Activated T-cell treated with anti-CD3 and anti-CD28 coated beads, Interleukin-2, amount 50 U/mL, for 4 hours (primary cell): Measurements from ENCODE around the gene NPR2. TPM values are rescaled to one million over a fixed set of nuclear protein-coding genes. Genes with fewer than 3 reads are reported as not detected.
A peak's percentile ranks its signal among the peaks of the same experiment; 100 is the strongest.

Experiments used
- ATAC-seq, 2 donors: fragments of 200-7000 bp; cut with Tn5 transposase; one replicate each; pipeline ENCODE4 v1.10.0; 2021
- DNase-seq: peaks from one replicate; pipeline ENCODE4 v3.0.0-alpha.2; 2020
- H3K27me3 Mint-ChIP-seq: one replicate; pipeline ENCODE4 v1.8.0; 2021; ENCODE audit warnings: low read depth, mixed read lengths
- H3K36me3 Mint-ChIP-seq: one replicate; pipeline ENCODE4 v1.8.0; 2022; ENCODE audit warnings: mixed read lengths; ENCODE audit not compliant: insufficient read depth
- H3K4me1 Mint-ChIP-seq: one replicate; pipeline ENCODE4 v1.8.0; 2021; ENCODE audit warnings: low read depth, mixed read lengths
- H3K4me3 Mint-ChIP-seq: one replicate; pipeline ENCODE4 v1.8.0; 2021; ENCODE audit warnings: mild to moderate bottlenecking, moderate library complexity, mixed read lengths
- H3K9me3 Mint-ChIP-seq: one replicate; pipeline ENCODE4 v1.8.0; 2021; ENCODE audit warnings: mixed read lengths
- total RNA-seq, 3 donors: library from RNA; stranded (reverse); gene quantifications; one replicate each; pipeline ENCODE4 v1.2.1, GENCODE V29; 2021

The NPR2 gene
- total RNA-seq, 3 donors from 2014 or later: 4.4 to 5.3 (median 5.2) TPM

DNA sequence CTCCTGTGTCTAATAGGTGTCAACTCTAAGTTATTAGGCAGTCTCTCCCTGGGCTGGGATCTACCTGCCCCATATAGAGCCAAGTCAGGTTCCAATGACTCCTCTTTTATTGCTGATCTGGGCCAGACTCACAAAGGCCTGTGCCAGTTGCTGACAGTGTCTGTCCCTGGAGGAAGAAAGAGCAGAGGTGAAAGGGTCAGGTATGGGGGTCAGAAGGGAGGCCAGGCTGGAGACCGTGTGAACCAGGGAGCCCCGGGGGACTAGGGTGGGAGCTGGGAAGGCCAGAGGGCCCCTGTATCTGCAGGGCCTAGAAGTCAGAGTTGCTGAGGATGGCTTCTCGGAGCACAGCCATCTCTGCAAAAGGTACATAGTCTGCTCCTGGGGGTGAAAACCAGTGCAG lies 26.9 kb downstream of the NPR2 start:
- no peak overlapping the region for H3K4me3 Mint-ChIP-seq

DNA sequence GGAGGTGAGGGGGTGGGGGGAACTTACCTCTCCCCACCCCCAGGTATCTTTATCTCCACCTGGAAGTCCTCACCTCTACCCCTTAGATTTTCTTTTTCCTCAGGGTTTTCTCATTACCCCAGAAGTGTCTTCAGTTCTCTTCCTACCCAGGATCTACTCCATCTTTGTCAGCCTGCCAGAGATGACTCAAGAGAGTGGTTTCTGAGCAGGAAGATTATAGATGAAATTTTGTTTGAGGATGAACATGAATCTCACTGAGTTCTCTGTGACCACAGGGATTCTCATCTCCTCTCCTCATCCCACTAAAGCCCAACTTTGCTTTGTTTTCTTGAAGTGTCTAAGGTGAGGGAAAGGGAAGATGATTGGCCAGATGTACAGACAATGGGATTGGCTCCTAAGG lies 28.7 kb downstream of the NPR2 start:
- no peak for ATAC-seq
- no peaks in the 10 kb centered on the region for H3K9me3 Mint-ChIP-seq
- no peaks in the 10 kb centered on the region for H3K36me3 Mint-ChIP-seq
- H3K4me1 Mint-ChIP-seq: peaks cover 4% of the 10 kb centered on the region
- H3K27me3 Mint-ChIP-seq: peaks cover 2% of the 10 kb centered on the region
- H3K4me3 Mint-ChIP-seq: no peak overlapping the region
- DNase-seq: no peak

More for the DNA sequence above, 26.9 kb downstream of the NPR2 start:
- no peaks in the 10 kb centered on the region for H3K9me3 Mint-ChIP-seq
- H3K36me3 Mint-ChIP-seq: no peaks in the 10 kb centered on the region
- no peak for DNase-seq
- H3K4me1 Mint-ChIP-seq: peaks cover 14% of the 10 kb centered on the region
- peaks cover 2% of the 10 kb centered on the region for H3K27me3 Mint-ChIP-seq
- ATAC-seq: no peak

DNA sequence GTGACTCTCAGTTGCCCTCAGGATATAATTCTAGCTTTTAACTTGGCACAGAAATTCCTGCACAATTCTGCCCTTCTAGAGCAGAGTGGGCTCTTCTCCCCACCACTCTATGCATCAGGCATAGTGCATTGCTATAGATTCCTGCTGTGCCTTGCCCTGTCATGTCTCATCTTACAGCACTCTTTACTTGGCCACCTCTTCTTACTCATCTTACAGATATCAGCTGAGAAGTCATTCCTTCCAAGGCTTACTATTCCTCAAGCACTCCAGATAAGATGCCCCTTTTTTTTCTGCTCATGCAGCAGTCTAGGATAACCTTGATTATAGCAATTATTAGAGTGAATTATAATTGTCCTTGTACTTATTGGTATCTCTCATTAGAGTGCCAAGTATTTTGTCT lies 31.5 kb downstream of the NPR2 start:
- no peak for DNase-seq
- no peaks in the 10 kb centered on the region for H3K9me3 Mint-ChIP-seq

DNA sequence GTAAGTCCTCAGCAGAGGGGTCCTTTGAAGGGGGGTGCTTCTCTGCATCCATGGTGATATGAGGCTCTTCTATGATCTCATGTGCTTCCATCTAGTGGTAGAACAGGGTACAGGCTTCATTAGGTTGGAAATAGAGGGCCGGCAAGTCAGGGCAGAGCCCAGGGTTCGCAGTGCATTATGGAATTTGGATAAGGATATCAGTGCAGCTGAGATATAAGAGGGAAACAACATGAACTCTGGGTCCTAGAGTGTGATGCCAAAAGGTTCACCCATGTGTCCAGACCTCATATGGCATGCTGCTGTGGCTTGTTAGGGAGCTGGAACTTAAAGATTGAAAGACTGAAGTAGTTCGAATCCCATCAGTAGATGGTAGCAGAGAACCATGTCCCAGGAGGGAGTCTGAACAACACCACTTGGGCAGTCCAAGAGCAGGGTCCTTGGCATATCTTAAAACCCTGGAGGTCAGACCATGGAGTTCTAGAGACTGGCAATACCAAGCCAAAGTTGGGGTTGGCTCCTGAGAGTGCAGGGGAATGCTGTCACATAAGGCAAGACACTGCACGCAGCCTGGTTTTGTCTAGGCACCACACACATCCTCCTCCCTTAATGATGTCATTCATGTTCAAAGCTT lies 34.8 kb downstream of the NPR2 start:
- no peaks in the 10 kb centered on the region for H3K9me3 Mint-ChIP-seq
- DNase-seq (no peak), ATAC-seq (peak; percentile 34 to 37)
- H3K4me3 Mint-ChIP-seq: no peak overlapping the region
- no peaks in the 10 kb centered on the region for H3K27me3 Mint-ChIP-seq
- H3K4me1 Mint-ChIP-seq: peaks cover 26% of the 10 kb centered on the region
- H3K36me3 Mint-ChIP-seq: no peaks in the 10 kb centered on the region

More for the DNA sequence above, 31.5 kb downstream of the NPR2 start:
- Mint-ChIP-seq H3K36me3 (no peaks in the 10 kb centered on the region), H3K4me1 (peaks cover 5% of the 10 kb centered on the region), H3K4me3 (no peak overlapping the region), H3K27me3 (peaks cover 2% of the 10 kb centered on the region)
- no peak for ATAC-seq

DNA sequence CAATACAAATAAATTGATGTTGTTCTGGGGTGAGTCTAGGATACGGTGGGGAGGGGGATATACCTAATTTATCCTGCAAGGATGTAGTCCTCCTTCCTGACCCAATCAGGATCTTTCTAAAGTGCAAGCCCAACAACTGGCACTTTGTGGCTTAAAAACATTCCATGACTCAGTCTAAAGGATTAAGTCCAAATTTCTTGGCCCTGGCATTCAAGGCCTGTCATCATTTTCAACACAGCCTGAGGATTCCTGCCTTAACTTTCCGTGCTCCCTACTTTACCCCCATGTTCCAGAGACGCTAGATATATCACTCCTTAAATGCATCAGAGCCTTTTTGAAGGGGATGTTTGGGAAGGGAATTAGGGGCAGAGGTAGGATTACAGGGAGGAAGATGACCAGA lies 36.1 kb downstream of the NPR2 start:
- Mint-ChIP-seq H3K4me1 (peaks cover 28% of the 10 kb centered on the region), H3K9me3 (no peaks in the 10 kb centered on the region), H3K27me3 (no peaks in the 10 kb centered on the region), H3K36me3 (no peaks in the 10 kb centered on the region), H3K4me3 (peak overlapping the region; percentile 97)
- ATAC-seq (no peak), DNase-seq (no peak)

DNA sequence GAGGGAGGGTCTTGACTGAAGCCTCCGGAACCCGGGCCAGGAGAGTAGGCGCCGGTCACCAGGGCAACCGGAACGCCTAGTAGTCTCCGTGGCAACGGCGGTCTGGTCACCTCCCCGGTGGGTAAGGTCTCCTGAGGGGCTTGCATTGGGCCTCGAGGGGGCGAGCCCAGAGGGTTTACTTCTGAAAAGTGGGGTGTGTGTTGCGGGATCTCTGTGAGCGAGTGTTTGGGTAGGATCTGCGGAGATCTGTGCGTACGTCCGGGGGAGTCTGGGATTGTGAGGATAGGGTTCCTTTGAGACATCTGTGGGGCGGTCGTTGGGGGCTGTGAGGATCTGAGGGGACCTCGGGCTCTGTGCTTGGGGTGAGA lies 37.3 kb downstream of the NPR2 start, which contains the start of gene FAM221B:
Gene FAM221B (minus strand): TSS at position 17 of the 368 bp plus-strand sequence. CDS start 2,571 bp downstream, outside the sequence.
- Mint-ChIP-seq H3K9me3 (no peaks in the 10 kb centered on the region), H3K36me3 (no peaks in the 10 kb centered on the region), H3K4me3 (peak within 1 kb of the TSS; percentile 97), H3K27me3 (no peaks in the 10 kb centered on the region), H3K4me1 (peaks cover 28% of the 10 kb centered on the region)
- DNase-seq (no peak), ATAC-seq (peak; percentile 6 to 8)

DNA sequence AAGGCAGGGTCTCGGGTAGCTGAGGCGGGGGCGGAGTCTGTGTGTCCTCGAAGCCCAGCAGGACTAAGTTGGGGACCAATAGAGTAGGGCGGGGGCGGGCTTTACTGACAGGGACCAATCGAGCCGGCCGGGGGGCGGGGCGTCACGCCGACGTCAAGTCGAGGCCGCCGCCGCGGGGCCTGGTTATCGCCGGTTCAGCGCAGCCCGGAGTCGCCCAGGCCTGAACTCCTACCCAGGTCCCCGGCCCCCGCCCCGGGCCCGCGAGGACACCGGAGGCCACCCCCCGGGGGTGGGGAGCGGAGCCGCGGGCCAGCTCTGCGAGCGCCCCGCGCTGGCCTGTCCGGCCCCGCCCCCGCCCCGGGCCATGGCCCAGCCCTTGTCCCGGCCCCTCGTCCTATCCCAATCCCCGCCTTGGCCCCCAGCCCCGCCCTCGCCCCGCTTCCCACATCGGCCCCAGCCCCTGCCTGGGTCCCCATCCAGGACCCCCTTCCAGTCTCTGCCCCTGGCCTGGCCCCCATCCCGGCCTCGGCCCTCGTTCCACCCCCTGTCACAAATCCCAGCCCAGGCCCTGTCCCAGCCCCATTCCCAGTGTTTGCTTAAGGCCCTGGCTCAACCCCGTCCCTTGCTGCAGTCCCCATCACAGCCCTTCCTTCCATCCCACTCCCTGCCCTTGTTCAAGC lies 37.8 kb downstream of the NPR2 start, which contains the start of gene TMEM8B:
Gene TMEM8B (plus strand): TSS at position 145 of the 680 bp plus-strand sequence. CDS start 220 bp downstream, at position 365.
- no peaks in the 10 kb centered on the region for H3K9me3 Mint-ChIP-seq
- H3K27me3 Mint-ChIP-seq: no peaks in the 10 kb centered on the region
- H3K36me3 Mint-ChIP-seq: no peaks in the 10 kb centered on the region
- DNase-seq (peak; percentile 94), ATAC-seq (peak; percentile 97 to 98)
- H3K4me1 Mint-ChIP-seq: peaks cover 28% of the 10 kb centered on the region
- H3K4me3 Mint-ChIP-seq: peak within 1 kb of the TSS; percentile 97

DNA sequence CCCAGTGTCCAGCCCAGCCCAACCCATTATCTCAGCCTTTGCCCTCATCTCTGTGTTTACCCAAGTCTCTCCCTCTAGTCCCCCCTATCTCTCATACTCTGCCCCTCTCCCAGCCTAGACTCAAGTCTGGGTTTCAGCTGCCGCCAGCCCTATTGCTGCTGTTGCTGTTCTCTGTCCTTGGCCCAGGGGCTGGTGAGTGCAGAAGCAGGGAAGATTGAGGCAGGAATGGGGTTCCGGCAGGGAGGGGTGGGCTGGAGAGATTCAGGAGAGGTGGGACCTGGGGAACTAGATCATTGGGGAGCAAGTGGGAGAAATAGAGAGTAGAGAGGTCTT lies 38.3 kb downstream of the NPR2 start:
- DNase-seq (no peak), ATAC-seq (no peak)
- peak overlapping the region; percentile 74 for H3K4me3 Mint-ChIP-seq
- H3K4me1 Mint-ChIP-seq: peaks cover 33% of the 10 kb centered on the region
- no peaks in the 10 kb centered on the region for H3K9me3 Mint-ChIP-seq
- H3K36me3 Mint-ChIP-seq: no peaks in the 10 kb centered on the region
- no peaks in the 10 kb centered on the region for H3K27me3 Mint-ChIP-seq

DNA sequence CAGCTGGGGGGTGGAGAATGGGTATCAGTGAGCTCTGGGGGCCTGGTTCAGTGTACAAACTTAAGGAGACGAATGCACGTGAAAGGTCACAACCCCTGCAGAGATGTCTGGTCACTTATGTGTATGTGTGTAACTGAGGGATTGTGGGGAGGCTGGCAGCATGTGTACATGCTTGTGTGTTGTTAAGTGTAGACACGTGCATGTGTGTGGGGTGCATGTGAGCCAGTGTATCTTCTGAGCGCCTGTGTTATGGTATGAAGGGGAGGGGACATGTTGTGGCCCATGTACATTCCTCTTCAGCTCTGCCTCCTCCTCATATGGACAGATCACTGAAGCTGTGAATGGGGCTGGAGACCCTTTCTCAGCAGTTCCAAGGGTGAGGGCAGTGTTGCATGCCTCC lies 39.6 kb downstream of the NPR2 start:
- Mint-ChIP-seq H3K9me3 (no peaks in the 10 kb centered on the region), H3K27me3 (no peaks in the 10 kb centered on the region), H3K4me3 (no peak overlapping the region), H3K4me1 (peaks cover 30% of the 10 kb centered on the region), H3K36me3 (no peaks in the 10 kb centered on the region)
- ATAC-seq (no peak), DNase-seq (no peak)

DNA sequence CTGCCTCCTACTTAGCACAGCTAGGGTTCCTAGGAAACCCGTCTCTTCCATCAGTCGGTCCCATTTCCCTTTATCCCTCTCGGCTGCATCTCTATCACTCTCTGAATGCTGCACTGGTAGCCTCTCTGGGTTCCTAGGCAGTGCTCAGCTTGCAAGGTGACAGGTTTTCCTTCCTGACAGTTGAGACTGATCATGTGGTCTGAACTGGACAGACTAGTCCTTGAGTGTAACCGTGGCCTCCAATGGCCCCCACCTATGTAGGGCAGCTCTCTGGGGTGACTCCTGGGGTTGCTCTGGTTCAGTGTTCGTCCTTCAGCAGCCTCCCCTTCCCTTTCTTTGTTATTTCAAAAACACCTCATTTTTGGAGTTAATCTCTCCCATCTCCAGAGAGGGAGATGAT lies 41.4 kb downstream of the NPR2 start:
- DNase-seq (no peak), ATAC-seq (no peak)
- H3K27me3 Mint-ChIP-seq: no peaks in the 10 kb centered on the region
- H3K36me3 Mint-ChIP-seq: no peaks in the 10 kb centered on the region
- H3K4me1 Mint-ChIP-seq: peaks cover 28% of the 10 kb centered on the region
- no peaks in the 10 kb centered on the region for H3K9me3 Mint-ChIP-seq
- no peak overlapping the region for H3K4me3 Mint-ChIP-seq

DNA sequence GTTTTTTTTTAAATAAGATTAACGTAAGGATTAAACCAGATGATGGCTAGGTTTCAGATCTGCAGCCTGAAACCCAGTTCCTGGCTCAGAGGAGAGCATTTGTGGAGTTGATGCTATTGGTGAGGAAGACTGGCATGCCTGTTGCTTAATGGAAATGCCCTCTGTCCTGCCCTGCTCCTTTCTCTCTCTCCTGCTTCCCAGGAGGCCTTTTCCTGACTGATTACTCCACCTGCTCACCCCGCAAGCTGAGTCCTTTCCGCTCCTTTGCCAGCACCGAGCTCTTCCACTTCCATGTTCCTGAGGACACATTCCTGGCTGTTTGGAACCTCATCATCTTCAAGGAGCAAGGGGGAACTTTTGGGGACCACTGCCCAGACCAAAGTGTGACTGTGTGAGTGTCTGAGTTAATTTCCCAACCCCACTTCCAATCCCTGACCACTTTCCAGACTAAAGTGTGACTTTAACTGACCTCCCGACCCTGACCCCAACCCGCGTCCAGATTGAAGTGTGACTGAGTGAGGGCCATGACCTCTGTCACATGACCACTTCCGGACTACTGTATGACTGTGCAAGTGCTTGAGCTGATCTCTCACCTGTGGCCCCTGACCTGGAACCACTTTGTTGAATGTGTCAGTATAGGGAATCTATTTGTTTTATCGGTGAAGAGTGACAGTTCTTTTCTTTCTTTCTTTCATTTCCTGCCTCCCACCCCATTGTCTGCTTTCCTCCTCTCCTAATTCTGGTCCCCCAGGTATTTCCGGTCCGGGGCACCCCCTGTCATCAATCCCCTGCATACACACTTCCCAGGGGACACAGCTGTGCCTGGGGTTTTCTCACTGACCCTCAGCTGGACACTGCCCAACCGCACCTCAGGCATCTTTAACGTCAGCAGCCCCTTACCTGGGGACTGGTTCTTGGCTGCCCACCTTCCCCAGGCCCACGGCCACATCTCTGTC lies 43.1 kb downstream of the NPR2 start:
- ATAC-seq (no peak), DNase-seq (no peak)
- H3K4me1 Mint-ChIP-seq: peaks cover 19% of the 10 kb centered on the region
- H3K36me3 Mint-ChIP-seq: no peaks in the 10 kb centered on the region
- H3K4me3 Mint-ChIP-seq: no peak overlapping the region
- H3K9me3 Mint-ChIP-seq: no peaks in the 10 kb centered on the region
- no peaks in the 10 kb centered on the region for H3K27me3 Mint-ChIP-seq

DNA sequence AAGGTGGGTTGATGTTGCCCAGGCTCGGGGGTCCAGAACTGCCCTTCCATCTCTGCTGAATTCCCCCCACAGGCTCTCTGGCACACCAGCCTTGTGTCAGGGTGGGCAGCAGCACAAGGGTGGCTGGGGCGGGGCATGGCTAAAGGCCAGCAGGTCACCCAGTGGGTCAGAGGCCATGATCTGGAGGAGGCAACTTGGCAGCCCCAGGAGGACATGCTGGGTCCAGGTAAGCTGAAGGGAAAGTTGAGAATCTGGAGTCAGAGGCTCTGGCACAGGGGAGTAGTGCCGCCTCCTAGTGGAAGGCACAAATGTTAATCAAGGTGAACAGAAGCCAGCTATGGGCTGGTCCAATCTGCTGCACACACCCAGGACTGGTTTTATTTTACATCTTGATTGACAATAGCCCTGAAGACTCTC lies 43.8 kb downstream of the NPR2 start:
- Mint-ChIP-seq H3K27me3 (no peaks in the 10 kb centered on the region), H3K36me3 (no peaks in the 10 kb centered on the region), H3K4me3 (no peak overlapping the region), H3K9me3 (no peaks in the 10 kb centered on the region), H3K4me1 (peaks cover 12% of the 10 kb centered on the region)
- no peak for DNase-seq
- no peak for ATAC-seq

DNA sequence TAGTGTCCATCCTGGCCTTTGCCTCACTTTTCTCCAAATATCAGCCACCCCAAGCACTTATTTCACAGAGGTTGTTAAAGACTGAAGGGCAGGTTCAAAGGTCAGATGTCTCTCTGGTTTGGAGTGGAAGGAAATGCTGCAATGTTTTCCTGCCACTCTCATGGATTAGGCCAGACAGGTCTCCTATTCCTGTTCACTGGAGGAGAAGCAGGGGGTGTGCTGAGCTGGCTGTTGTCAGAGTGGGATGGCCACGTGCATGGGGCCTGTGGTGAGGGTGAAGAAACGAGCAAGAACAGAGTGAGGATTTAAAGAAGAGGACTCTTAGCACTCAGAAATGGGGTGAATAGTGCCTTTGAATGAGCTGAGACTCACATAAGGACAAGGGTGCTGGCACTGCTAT lies 44.4 kb downstream of the NPR2 start:
- DNase-seq (no peak), ATAC-seq (no peak)
- H3K36me3 Mint-ChIP-seq: no peaks in the 10 kb centered on the region
- H3K27me3 Mint-ChIP-seq: no peaks in the 10 kb centered on the region
- no peak overlapping the region for H3K4me3 Mint-ChIP-seq
- peaks cover 9% of the 10 kb centered on the region for H3K4me1 Mint-ChIP-seq
- no peaks in the 10 kb centered on the region for H3K9me3 Mint-ChIP-seq

DNA sequence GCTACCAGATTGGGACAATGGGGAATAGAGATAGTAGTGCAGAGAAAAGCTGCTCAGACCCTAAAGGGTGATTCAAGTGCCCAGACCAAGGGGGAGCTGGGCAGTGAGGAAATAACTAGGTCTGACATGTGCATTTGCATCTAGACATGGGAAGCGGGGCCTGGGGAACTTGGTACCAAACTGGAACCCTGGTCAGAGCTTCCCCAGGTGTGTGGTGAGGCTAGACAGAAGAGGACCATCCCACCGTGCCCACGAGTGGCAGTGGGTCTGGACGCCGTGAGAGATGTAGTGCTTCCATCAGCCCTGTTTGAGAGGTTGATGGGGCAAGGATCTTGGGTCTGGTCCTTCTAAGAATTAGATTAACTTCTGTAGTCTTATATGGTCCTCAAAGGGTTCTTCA lies 45.2 kb downstream of the NPR2 start:
- DNase-seq (no peak), ATAC-seq (no peak)
- H3K27me3 Mint-ChIP-seq: no peaks in the 10 kb centered on the region
- H3K4me1 Mint-ChIP-seq: peaks cover 5% of the 10 kb centered on the region
- no peaks in the 10 kb centered on the region for H3K36me3 Mint-ChIP-seq
- no peaks in the 10 kb centered on the region for H3K9me3 Mint-ChIP-seq
- H3K4me3 Mint-ChIP-seq: no peak overlapping the region
